ENCODE measurements around the gene EIF4A2.
"Not testable (repeated sequence)": the region's sequence is repeated elsewhere in the genome, so short reads cannot be mapped to it uniquely, and the experiment has no call there.

Gene EIF4A2

GRCh38 chr3:186822388-186822759 lies 39.0 kb downstream of the EIF4A2 start:
- DNase-seq, result not testable (repeated sequence)

DNA sequence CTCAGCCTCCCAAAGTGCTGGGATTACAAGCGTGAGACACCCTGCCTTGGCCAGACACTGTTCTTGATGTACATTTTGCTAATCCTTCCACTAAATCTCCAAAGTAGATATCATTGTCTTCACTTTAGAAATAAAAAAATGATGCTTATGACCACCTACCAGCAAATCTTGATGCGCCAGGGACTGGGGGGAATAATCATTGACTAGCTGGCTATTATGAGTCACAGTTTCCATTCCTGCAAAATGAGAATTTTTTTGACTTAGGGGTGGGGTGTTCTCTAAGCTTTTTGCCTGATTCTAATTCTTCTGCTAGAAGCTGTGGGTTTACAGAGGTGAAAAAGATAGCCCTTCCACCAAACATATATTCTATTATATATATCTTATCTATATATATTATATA lies 40.0 kb downstream of the EIF4A2 start:
- no peak for DNase-seq

GRCh38 chr3:186824430-186825139 lies 41.2 kb downstream of the EIF4A2 start:
- DNase-seq, result no peak

DNA sequence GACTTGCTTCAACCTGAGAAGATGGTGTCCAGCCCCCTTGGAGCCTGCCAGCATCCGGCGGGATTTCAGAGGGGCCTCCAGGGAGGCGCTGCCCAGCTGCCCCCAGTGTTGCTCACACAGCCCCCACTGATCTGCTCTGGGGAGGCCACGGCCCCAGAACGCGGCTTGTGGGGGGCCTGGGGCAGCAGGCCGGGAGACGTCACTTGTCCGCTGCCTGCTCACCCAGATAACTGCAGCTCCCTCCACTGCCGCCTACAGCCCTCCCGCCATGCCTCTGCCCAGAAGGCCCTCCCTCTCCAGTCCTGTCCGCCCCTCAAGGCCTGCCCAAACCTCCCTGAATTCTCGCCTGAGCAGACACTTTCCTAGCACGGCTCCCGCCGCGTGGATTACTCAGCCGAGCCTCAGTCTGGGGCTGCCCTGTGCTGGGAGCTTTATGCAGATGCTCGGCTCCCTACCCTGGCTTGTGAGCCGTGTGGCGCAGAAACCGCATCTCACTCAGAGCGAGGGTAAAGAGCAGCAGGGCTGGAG lies 42.0 kb downstream of the EIF4A2 start:
- DNase-seq, result no peak

GRCh38 chr3:186825872-186826409 lies 42.6 kb downstream of the EIF4A2 start:
- DNase-seq, result no peak

GRCh38 chr3:186826410-186826975 lies 43.1 kb downstream of the EIF4A2 start:
- DNase-seq, result peak; percentile 20

GRCh38 chr3:186826976-186827857 lies 43.8 kb downstream of the EIF4A2 start:
- peak; percentile 90 for DNase-seq

DNA sequence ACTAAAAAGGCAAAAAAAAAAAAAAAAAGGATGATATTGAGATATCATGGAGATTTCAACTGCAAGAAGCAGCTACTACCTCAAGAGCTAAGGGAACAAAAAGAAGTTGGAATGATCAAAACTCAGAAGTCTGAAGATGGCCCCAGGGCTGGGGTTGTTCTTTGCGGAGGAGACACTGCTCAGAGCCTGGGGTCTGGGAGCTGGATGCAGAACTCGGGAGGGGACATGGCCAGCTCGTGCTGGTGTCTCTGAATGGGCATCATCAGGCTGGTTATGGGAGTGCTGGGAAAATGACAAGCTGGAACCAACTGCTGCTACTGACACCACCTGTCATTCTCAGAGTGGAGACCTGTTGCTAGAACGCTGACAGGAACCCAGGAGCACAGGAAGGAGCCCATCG lies 45.0 kb downstream of the EIF4A2 start:
- DNase-seq, result no peak

DNA sequence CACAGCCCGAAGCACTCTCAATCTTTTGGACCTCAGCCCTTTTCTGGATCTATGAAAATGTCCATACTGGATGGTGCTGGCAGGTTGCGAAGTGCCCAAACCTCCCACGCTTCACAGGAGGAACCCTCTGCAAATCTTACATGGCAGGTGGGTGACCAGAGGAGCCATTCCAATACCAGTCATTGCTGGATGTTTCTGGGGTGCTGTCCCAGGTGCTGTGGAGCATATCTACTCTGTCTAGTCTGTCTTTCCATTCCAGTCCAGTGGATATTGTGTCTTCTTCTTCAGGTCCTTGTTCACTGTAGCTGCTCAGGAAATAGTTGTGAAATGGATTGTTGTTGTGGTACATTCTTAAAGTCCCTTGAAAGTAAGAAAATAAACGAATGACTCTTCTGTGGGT lies 48.4 kb downstream of the EIF4A2 start:
- no peak for DNase-seq

DNA sequence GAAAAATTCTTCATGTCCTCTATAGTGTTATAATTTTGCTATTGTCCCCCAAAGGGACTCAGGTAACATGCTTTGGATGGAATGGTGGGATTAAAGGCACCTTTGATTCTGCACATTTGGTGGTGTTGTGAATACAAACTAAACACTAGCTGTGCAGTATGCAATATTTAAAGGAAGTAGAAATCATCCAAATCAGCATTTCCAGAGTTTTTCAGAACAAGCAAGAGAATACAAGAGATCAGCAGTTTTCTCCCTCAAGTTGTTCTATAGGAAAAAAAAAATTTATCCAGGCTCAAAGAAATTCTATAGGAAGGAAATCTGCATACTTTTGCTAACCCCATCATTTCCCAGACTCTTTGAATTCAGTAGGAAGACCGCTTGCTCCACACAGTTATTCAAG lies 48.9 kb downstream of the EIF4A2 start:
- DNase-seq, result no peak
